ENCODE measurements around the gene VANGL2. TPM values are rescaled to one million over a fixed set of nuclear protein-coding genes. Genes with fewer than 3 reads are reported as not detected.

Gene VANGL2
- total RNA-seq, 4 donors from 2014 or later = 0.44 to 1.4 (median 0.98) TPM; not detected in 1

GRCh38 chr1:160371346-160371631, 29.1 kb upstream of the VANGL2 start:
- TF ChIP-seq CTCF (IDR thresholded peaks at IDR 0.05; ENCODE audit: low read depth) = no peak

- TF ChIP-seq CTCF (IDR thresholded peaks at IDR 0.05; ENCODE audit: low read depth) = no peak
Observed at GRCh38 chr1:160371756-160372155, 28.6 kb upstream of the VANGL2 start.

GRCh38 chr1:160373696-160374095, 26.7 kb upstream of the VANGL2 start:
- TF ChIP-seq CTCF (IDR thresholded peaks at IDR 0.05; ENCODE audit: low read depth) = no peak

GRCh38 chr1:160374306-160375110, 25.9 kb upstream of the VANGL2 start:
- no peak for TF ChIP-seq CTCF (IDR thresholded peaks at IDR 0.05; ENCODE audit: low read depth)

- TF ChIP-seq CTCF (IDR thresholded peaks at IDR 0.05; ENCODE audit: low read depth) = no peak
Observed at GRCh38 chr1:160375788-160376524, 24.4 kb upstream of the VANGL2 start.

- no peak for TF ChIP-seq CTCF (IDR thresholded peaks at IDR 0.05; ENCODE audit: low read depth)
Observed at GRCh38 chr1:160376525-160377131, 23.7 kb upstream of the VANGL2 start.

GRCh38 chr1:160377585-160378206, 22.7 kb upstream of the VANGL2 start:
- no peak for TF ChIP-seq CTCF (IDR thresholded peaks at IDR 0.05; ENCODE audit: low read depth)

All from subcutaneous adipose tissue (tissue), 4 donors.